Hair follicle dermal papilla cell (primary cell): ENCODE data around the gene RPE. TPM values are rescaled to one million over a fixed set of nuclear protein-coding genes. Genes with fewer than 3 reads are reported as not detected.

Source experiments
- total RNA-seq: library from RNA; depleted of rRNA; stranded (reverse); fragments of >200 nt; gene quantifications from 2 replicates; pipeline ENCODE4 v1.2.3, GENCODE V29; 2012

The RPE gene
- total RNA-seq: 100 and 126 TPM in 2 replicates

DNA sequence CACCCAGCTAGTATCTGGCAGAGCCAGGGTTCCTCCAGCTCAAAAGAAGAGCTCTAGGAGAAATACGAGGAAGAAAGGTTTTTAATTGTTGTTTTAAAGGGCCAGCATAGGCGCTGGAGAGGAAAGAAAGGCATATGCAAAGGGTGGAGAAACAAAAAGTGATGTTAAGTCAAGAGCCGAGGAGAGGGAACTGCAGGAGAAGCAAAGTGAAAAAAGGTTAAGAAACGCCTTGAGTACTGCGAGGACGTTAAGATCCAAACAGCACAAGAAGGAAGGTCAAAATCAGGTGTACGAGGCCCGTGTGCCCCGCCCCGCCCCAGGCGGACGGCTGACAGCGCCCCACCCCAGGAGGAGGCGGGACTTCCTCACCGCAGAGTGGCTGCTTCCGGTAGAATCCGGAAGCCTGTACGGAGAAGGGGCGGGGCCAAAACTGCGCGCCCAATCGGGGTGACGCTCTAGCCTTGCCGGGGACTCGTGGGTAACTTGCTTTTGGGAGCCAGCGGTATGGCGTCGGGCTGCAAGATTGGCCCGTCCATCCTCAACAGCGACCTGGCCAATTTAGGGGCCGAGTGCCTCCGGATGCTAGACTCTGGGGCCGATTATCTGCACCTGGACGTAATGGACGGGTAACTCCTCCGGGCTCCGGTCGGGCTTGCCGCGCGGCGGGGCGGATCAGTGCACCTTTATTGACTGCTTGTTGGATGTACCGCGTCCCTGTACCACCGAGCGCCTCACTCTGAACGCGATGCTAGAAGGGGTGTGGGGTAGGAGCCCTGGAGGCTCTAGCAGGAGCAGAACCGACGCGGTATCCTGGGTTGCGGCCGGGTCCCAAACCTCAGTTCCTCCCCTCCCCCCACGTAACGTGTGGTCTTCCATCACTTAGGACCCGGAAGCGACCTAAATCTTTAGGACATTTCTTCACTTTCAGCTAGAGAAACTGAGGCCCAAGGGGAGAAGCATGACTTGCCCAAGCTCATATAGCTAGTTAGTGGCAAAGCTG, at the start of gene RPE:
RPE (plus strand) TSS at position 481 of the 1,000 bp plus-strand sequence; CDS start at position 505, 24 bp downstream.

Other genes starting within 250 kb of the RPE start
- not detected in 2 replicates for gene UNC80, start 230.8 kb upstream of the RPE start, total RNA-seq
- gene KANSL1L, start 168.8 kb downstream of the RPE start, total RNA-seq: 24.8 and 30.4 TPM in 2 replicates
- 0.16 TPM in 1 of 2 replicates, not detected in the other for gene ACADL, start 222.8 kb downstream of the RPE start, total RNA-seq